Suprapubic skin (tissue), 4 donors: ENCODE data around the gene RAB20. TPM values are rescaled to one million over a fixed set of nuclear protein-coding genes. Genes with fewer than 3 reads are reported as not detected.

ENCODE experiments used
- DNase-seq, 2 donors: peaks; one replicate each; pipeline ENCODE4 v3.0.0-alpha.2; 2019; ENCODE audit warnings: low spot score in 2 of 2
- H3K27ac ChIP-seq: fragments of 200-600 bp; sonication (generic); one replicate; pipeline ENCODE4 v1.5.1; 2019
- H3K27me3 ChIP-seq: fragments of 200-600 bp; sonication (generic); one replicate; pipeline ENCODE4 v1.5.1; 2019
- H3K36me3 ChIP-seq: fragments of 200-600 bp; sonication (generic); one replicate; pipeline ENCODE4 v1.5.1; 2019
- H3K4me1 ChIP-seq: fragments of 200-600 bp; sonication (generic); one replicate; pipeline ENCODE4 v1.5.1; 2019
- H3K4me3 ChIP-seq: fragments of 200-600 bp; sonication (generic); one replicate; pipeline ENCODE4 v1.5.1; 2019; ENCODE audit warnings: mild to moderate bottlenecking
- H3K9me3 ChIP-seq: fragments of 200-600 bp; sonication (generic); one replicate; pipeline ENCODE4 v1.5.1; 2019
- CTCF ChIP-seq, 2 donors: fragments of 200-600 bp in 1 of 2; fragments of 450-650 bp in 1 of 2; sonication (generic) in 1 of 2; IDR thresholded peaks; one replicate each; pipeline ENCODE4 v1.5.1; 2016 to 2019; ENCODE audit warnings: antibody characterized with exemption in 2 of 2, mild to moderate bottlenecking in 1 of 2, moderate library complexity in 1 of 2
- EP300 ChIP-seq: sonication (generic); formaldehyde crosslinking; IDR thresholded peaks from one replicate; pipeline ENCODE4 v1.6.1; 2017; ENCODE audit warnings: antibody characterized with exemption
- POLR2A ChIP-seq, 2 donors: fragments of 450-650 bp; IDR thresholded peaks; one replicate each; pipeline ENCODE4 v1.6.1; 2017; ENCODE audit warnings: antibody characterized with exemption in 2 of 2, mild to moderate bottlenecking in 2 of 2, moderate library complexity in 2 of 2
- POLR2AphosphoS5 ChIP-seq, 3 donors: sonication (generic); formaldehyde crosslinking; IDR thresholded peaks; one replicate each; pipeline ENCODE4 v1.6.1; 2017; ENCODE audit warnings: antibody characterized with exemption in 3 of 3
- WGBS: methylation state at CpG from one replicate; pipeline ENCODE4 v1.1.5; 2018; 5-methylcytosine and 5-hydroxymethylcytosine counted together
- total RNA-seq, 4 donors: library from RNA; depleted of rRNA; stranded (reverse); fragments of >200 nt; gene quantifications; one replicate each; pipeline ENCODE4 v1.1.0, GENCODE V29; 2016

RAB20 gene
- total RNA-seq, 4 donors from 2014 or later = 2.0 to 6.7 (median 3.7) TPM

- no peak for TF ChIP-seq EP300
- no peak for TF ChIP-seq POLR2A (IDR thresholded peaks at IDR 0.05)
- no peak for TF ChIP-seq POLR2AphosphoS5 (IDR thresholded peaks at IDR 0.05)
- TF ChIP-seq CTCF (IDR thresholded peaks at IDR 0.05) = no peak
- H3K27me3 ChIP-seq = no peaks in the 10 kb centered on the region
- 82% methylated on average over 4 of the region's 4 CpGs for WGBS
- no peaks in the 10 kb centered on the region for H3K36me3 ChIP-seq
- no peak overlapping the region for H3K4me3 ChIP-seq
- H3K27ac ChIP-seq = no peak overlapping the region
- H3K9me3 ChIP-seq = no peaks in the 10 kb centered on the region
- no peak for DNase-seq
- H3K4me1 ChIP-seq = peaks cover 3% of the 10 kb centered on the region
These were observed 39.5 kb upstream of the RAB20 start for GRCh38 chr13:110600980-110601379.

- Histone ChIP-seq H3K9me3 (no peaks in the 10 kb centered on the region), H3K27me3 (no peaks in the 10 kb centered on the region), H3K36me3 (no peaks in the 10 kb centered on the region), H3K4me3 (no peak overlapping the region), H3K27ac (no peak overlapping the region), H3K4me1 (peaks cover 3% of the 10 kb centered on the region)
- no peak for TF ChIP-seq POLR2A (IDR thresholded peaks at IDR 0.05)
- TF ChIP-seq EP300 = no peak
- no peak for TF ChIP-seq POLR2AphosphoS5 (IDR thresholded peaks at IDR 0.05)
- TF ChIP-seq CTCF (IDR thresholded peaks at IDR 0.05) = no peak
- no peak for DNase-seq
- WGBS = 84% methylated on average over 10 of the region's 10 CpGs
These were observed 38.8 kb upstream of the RAB20 start for GRCh38 chr13:110600261-110600819.

- H3K4me3 ChIP-seq = no peak overlapping the region
- H3K9me3 ChIP-seq = no peaks in the 10 kb centered on the region
- no peak overlapping the region for H3K27ac ChIP-seq
- no peak for TF ChIP-seq CTCF (IDR thresholded peaks at IDR 0.05)
- TF ChIP-seq POLR2A (IDR thresholded peaks at IDR 0.05) = no peak
- no peak for TF ChIP-seq POLR2AphosphoS5 (IDR thresholded peaks at IDR 0.05)
- TF ChIP-seq EP300 = no peak
- no peaks in the 10 kb centered on the region for H3K36me3 ChIP-seq
- no peaks in the 10 kb centered on the region for H3K27me3 ChIP-seq
- DNase-seq = no peak
- H3K4me1 ChIP-seq = peaks cover 3% of the 10 kb centered on the region
- WGBS = 64% methylated on average over 16 of the region's 16 CpGs
These were observed 35.6 kb upstream of the RAB20 start for GRCh38 chr13:110597041-110597689.

GRCh38 chr13:110593430-110594130 lies 32.1 kb upstream of the RAB20 start:
- H3K27me3 ChIP-seq = no peaks in the 10 kb centered on the region
- no peaks in the 10 kb centered on the region for H3K9me3 ChIP-seq
- H3K4me1 ChIP-seq = peaks cover 9% of the 10 kb centered on the region
- TF ChIP-seq CTCF (IDR thresholded peaks at IDR 0.05) (peak; percentile 51 to 72), POLR2A (IDR thresholded peaks at IDR 0.05) (no peak)
- H3K36me3 ChIP-seq = no peaks in the 10 kb centered on the region
- no peak overlapping the region for H3K27ac ChIP-seq
- H3K4me3 ChIP-seq = no peak overlapping the region
- WGBS = 43% methylated on average over 6 of the region's 6 CpGs
- DNase-seq = no peak

- Histone ChIP-seq H3K36me3 (no peaks in the 10 kb centered on the region), H3K27me3 (no peaks in the 10 kb centered on the region), H3K9me3 (no peaks in the 10 kb centered on the region), H3K4me3 (no peak overlapping the region), H3K27ac (no peak overlapping the region), H3K4me1 (peaks cover 9% of the 10 kb centered on the region)
- no peak for TF ChIP-seq CTCF (IDR thresholded peaks at IDR 0.05)
- TF ChIP-seq POLR2A (IDR thresholded peaks at IDR 0.05) = no peak
- no peak for TF ChIP-seq POLR2AphosphoS5 (IDR thresholded peaks at IDR 0.05)
- no peak for TF ChIP-seq EP300
- 74% methylated on average over 2 of the region's 2 CpGs for WGBS
- DNase-seq = peak in 1 of 2 donors; percentile 14
These were observed 31.1 kb upstream of the RAB20 start for GRCh38 chr13:110592665-110593064.
